NCI-H524 treated with DMSO at 0.1 percent for 48 hours (cell line): ENCODE data around the gene DRC1.
"Not testable (repeated sequence)": the region's sequence is repeated elsewhere in the genome, so short reads cannot be mapped to it uniquely, and the experiment has no call there.

Experiments
- DNase-seq: peaks from one replicate; lab custom pipeline; 2025; lab: John Stamatoyannopoulos, UW

Gene DRC1

DNA sequence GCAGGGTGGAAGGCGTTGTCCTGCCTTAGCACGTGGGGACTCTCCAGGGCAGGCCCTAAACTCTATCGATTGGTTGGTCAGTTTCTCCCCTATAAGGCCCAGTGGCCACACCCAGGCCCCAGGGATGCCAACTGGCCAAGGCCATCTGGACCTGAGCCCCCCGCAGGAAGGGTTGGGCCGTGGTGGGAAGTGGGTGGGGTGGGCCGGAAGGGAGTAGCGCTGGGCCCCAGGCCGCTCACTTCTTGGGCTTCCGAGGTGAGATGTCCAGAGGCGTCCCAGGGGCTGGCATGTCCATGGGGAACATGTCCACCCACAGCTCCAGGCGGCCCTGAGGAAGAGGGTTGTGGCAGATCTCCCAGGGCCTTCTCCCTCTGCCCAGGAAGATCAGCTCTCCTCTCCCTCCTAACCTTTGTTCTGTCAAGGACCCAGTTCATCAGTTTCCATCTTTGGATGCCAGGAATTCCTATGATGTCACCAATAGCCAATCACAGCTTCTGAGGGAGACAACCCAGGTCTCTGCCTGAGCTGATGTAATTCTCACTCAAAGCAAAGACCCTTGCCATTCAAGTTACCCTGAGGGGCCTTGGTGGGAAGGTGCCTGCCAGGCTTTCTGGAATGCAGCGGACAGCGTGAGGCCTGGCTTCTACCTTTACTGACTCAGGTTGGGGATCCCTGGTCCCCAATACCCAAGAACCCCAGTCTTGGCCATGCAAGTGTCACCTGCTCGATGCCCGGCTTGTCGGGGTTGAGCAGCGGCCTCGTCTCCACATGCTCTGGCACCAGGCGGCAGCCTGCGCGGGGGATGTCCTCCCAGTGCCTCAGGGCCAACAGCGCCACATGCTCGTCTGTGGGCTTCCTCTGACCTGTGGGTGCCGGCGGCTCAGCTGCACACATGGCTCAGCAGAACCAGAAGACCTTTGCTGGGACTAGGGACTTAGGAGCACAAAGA is 61.8 kb downstream of the DRC1 start:
- no peak for DNase-seq

DNA sequence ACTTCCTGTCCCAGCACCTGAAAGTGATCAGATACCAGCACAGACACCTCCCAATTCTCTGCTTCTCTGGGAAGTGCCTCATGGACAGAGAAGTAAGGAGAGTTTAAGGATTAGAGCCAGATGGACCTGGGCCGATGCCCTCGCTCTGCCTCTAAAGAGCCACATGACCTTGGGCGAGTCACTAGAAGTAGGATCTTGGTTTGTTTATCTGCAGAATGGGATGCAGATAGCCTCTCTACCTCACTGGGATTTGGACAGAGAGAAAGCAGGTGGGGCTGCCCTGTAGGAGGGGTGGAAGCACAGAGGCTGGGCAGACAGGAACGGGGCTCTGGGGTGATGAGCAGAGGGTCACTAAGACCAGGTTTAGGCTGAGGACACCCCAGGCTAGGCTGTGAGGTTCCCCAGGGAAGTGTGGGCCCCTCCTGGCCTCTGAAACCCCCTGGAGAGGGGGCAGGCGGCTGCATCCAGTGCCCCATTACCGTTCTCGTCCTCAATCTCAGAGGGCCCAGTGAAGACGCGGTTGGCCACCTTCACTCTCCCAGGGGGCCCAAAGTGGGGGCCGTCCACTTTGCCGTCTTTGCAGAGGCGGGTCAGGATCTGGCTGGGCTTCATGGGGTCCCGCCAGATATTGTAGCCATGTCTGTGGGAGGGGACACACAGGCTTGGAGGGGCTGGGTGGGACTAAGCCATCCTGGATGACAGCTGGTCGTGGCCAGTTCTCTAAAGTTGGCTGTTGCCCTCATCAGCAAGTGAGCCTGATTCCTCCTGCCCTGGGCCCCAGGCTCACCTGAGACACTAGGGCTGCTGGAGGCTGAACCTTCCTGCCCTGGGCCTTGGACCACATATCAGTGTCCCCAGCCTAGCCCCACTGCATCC is 62.9 kb downstream of the DRC1 start:
- no peak for DNase-seq

DNA sequence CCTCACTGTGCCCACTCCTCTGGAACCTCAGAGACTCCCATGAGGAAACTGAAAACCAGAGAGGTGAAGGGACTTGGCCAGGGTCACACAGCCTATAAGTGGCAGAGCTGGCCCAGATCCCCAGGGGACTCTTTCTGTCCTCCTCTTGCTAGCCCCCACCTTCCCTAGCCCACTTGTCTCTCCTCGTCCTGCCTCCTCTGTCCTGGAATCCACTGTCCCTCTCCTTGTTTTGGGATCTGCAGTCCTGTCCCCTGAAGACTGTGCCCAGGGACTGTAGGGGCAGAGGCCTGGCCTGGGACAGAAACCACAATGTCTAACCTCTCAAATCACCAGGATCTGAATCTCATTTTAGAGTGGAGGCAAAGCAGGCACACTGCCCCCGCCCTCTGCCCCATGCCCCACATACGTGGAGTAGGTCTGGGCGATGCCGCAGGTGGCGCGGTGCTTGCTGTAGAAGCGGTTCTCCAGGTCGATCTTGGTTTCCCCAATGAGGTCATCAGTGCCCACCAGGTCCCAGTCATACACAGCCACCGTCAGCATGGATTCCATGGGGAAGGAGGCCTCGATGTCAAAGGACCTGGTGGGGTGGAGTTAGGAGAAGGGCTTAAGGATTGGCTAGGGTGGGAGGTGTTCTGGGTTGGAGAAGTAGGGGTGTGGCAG is 63.7 kb downstream of the DRC1 start:
- DNase-seq: no peak

DNA sequence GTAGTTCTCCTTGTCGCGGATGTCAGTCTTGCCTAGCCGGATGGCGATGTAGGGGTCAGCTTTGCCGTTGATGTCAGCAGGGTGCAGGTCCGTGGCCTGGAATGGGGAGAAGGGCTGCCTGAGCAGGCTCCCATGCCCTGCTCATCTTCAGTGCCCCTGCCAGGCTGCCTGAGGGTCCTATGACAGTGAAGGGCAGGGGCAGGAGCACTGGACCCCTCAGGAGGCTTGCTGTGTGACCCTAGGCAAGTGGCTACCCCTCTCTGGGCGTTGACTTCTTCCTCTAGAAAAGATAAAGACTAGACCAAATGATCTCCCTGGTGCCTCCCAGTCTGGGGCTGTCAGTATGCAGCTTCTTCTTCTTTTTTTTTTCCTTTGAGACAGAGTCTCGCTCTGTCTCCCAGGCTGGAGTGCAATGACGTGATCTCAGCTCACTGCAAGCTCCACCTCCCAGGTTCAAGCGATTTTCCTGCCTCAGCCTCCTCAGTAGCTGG is 64.3 kb downstream of the DRC1 start:
- DNase-seq: no peak

DNA sequence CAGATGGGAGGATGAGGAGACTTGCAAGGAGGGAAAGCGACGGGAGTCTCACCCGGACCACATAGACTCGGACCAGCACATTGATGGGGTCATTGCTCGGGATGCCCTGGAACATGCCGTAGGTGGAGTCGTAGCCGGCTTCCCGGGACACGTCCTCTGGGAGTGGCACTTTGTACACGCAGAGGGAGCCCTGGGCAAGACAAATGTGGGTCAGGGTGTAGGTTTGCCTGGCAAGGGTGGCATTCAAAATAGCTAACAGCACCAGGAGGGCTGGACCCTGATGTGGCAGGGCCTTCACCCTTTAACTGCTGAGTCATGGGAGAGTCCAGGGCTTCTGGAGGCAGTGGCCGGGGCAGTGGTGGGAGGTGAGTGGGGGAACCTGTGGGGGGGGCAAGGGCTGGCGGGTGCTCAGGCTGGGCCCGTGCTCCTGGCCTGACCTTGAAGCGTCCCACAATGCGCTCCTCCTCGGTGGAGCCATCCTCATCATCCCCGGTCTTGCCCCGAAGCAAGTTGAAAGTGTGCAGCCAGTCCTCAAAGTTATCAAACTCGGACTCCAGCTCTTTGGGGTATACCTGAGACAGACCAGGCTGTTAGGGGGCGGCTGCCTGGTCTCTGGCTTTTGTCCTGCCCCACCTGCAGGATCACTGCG is 65.1 kb downstream of the DRC1 start:
- no peak for DNase-seq

- not testable (repeated sequence) for DNase-seq
Measured at GRCh38 chr2:26468544-26468943, 66.8 kb downstream of the DRC1 start.

- no peak for DNase-seq
Measured at GRCh38 chr2:26469092-26469710, 67.5 kb downstream of the DRC1 start.

DNA sequence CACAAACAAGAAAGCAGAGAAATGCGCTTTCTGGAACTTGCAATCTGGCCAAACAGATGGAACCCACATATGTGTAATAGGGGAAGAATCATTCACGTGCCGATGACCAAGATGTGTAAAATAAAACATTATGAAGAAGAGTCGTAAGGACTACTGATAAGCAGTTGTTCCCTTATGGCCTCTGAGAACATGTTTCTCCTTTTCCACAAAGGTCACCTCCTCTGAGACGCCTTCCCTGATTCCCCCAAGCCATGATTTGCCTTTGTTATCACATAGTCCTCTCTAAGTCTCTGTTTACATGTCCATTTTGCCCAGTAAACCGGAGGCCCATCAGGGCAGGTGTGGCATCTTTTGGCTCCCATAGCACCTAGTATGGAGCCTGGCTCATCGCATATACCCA is 68.2 kb downstream of the DRC1 start:
- DNase-seq: no peak

- DNase-seq: no peak
Measured at GRCh38 chr2:26470601-26471260, 69.0 kb downstream of the DRC1 start.

- no peak for DNase-seq
Measured at GRCh38 chr2:26471289-26471688, 69.6 kb downstream of the DRC1 start.

DNA sequence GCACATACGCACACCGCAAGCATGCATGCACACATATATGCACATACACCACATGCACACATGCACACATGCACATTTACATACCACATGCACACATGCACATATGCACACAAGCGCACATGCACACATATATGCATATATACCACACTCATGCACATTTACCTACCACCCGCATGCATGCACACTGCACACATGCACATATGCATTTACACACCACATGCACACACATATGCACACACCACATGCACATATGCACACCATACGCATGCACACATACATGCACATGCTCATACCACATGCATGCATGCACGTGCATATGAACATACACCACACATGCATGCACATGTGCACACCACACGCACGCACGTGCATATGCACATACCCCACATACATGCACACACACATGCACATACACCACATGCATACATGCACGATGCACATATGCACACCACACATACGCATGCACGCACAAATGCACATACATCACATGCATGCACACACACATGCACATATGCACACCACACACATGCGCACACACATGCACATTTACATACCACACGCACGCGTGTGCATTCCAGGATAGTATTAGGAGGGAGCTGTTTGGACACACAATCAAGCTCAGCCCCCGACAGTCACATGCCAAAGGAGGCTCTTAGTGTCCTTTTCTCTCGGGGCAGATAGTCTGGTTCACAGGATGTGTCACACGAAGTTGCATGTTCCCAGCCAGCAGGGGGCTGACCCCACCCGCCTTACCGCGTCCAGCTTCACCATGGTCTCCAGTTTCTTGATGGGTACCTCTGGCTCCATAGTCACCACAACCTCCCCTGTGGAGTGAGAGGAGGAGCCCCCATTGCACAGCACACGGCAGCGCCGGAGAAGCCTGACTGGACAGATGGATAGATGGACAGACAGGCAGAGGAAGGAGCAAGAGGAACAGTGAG is 70.3 kb downstream of the DRC1 start:
- DNase-seq: no peak

DNA sequence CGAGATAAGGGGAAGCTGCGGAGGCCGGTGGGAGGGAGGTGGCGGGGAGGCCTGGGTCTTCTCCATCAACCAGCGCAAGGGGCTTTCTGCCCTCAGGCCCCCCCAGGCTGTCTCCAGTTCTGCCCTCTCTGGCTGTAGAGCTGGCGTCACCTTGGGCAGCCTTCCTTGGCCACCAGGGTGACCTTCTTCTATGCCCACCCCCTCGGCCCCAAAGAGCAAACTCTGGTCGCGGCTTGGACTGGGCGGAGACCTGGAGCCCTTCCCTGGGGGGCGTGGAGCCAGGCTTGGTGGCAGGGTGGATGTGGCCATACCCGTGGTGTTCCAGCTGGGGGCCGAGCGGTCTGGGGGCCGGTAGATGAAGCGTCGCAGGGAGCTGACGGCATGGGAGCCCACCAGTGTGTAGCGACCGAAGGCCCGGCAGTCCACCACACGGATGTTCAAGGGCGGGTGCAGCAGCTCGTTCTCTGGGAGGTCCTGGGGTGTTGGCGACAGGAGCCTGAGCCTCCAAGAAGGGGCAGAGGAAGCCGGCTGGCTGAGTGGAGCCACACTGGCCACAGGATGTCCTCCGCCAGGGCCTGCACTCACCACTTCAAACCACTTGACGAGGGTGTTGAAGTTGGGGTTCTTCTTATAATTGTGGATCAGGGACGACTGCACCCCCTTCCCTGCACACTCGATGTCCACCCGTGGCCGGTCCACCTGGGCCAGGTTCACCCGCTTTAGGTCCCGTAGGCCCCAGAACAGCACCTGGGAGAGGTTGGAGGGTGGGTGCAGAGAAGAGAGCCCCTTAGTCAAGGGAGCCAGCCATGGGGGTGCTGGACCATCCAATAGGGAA is 71.3 kb downstream of the DRC1 start:
- DNase-seq: no peak

GRCh38 chr2:26473796-26474195 is 72.1 kb downstream of the DRC1 start:
- no peak for DNase-seq

GRCh38 chr2:26474261-26474785 is 72.6 kb downstream of the DRC1 start:
- no peak for DNase-seq

GRCh38 chr2:26475037-26475436 is 73.3 kb downstream of the DRC1 start:
- no peak for DNase-seq

DNA sequence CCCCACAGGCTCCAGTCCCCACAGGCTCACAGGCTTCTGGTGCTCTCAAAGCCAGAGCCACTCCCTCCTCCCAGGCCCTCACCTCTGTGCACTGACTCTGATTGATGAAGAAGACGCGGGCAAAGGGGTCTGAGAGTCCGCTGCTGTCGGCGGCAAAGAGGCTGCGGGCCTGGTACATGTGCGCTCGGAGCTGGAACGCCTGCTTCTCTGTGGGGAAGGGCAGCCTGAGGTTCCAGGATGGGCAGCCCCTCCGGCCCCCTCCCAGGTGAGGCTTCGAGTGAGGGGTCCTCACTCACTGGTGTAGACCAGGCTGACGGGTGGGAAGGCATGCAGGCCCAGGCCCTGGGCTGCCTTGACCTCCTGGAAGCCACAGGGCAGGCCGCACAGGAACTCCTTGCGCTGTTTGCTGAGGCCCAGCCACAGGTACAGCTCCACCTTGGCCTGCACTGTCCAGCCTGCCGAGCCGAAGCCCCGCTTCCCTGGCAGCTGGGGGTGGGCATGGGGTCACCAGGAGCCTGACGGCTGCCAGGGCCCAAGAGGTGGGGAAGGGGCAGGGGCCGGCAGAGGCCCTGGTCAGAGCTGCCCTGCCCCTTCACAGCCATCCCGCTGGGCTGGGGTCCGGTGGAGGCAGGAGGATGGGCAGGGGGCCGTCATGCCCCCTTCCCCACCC is 74.2 kb downstream of the DRC1 start:
- no peak for DNase-seq

DNA sequence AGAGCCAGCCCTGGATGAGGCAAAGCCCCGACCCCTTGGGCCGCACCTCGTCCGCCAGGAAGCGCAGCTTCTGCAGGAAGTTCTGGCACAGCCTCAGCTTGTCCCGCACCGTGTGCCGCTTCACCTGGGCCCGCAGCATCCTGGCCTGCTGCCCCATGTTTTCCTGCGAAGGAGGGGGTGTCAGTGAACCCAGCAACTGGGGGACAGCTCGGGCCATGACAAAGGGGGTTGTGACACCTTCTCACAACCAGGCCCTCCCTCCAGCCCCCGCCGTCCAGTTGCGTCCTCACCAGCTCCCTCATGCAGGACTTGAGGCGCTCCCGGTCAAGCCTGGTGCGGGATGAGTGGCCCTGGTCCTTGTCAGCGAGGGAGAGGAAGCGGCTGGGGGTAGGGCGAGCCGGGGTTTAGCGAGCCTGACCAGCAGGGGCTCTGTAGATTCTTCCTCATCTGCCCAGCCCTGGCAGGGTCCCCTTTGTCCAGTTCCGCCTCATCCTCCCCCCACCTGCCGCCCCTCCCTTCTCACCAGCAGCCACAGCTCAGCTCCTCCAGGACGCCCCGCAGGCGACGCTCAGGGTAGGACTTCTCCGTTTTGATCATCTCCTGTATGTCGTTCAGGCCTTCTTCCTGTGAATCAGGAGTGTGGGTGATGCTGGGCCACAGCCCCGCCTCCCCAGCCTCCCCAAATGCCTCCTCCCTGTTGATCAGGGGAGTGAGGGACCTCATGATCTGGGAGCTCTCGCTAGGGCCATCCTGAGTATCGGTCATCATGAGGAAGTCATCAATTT is 75.6 kb downstream of the DRC1 start:
- DNase-seq: no peak
